HG03521 (cell line): Measurements from ENCODE around the gene NFKB2.
A peak's percentile ranks its signal among the peaks of the same experiment; 100 is the strongest.

ENCODE experiments used
- ATAC-seq: cut with Tn5 transposase; IDR thresholded peaks from one replicate; pipeline ENCODE4 v1.9.1; 2021; ENCODE audit warnings: mild to moderate bottlenecking, moderate library complexity; ENCODE audit not compliant: unreplicated experiment

NFKB2 gene

DNA sequence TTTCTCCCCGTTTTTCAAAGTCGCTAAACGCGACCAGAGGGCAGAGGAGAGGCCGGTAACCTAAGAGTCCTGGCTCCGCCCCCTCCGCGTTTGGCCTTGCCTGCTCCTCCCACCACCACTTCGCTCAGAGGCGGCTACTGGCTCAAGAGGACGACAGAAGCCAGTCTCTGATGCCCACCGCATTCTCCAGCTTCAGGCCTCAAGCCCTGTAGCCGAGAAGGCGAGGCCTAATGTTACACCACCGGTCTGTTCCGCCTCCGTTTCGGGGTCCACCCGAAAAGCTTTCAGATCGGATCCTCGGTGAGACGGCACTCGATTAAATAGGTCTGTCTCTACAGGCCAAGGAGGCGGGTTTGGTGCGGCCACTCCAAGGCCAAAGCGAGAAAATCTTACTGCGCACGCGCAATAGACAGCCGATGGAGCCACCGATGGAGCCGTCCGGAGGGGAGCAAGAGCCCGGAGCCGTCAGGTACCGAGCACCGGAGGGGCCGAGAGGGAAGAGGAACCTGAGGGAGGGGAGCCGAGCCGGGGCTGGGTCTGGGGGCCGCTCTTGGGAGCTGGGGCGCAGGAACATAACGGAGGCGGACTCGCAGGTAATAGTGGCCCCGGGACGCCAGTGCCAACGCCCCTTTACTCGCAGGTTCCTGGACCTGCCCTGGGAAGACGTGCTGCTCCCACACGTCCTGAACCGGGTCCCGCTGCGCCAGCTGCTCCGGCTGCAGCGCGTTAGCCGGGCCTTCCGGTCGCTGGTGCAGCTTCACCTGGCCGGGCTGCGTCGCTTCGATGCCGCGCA lies 25.4 kb downstream of the NFKB2 start, which contains the start of gene FBXL15:
Gene FBXL15, plus strand, starts transcription at position 123 of the 793 bp plus-strand sequence. Its CDS starts 294 bp downstream, at position 417.
- ATAC-seq, result peak; percentile 73

DNA sequence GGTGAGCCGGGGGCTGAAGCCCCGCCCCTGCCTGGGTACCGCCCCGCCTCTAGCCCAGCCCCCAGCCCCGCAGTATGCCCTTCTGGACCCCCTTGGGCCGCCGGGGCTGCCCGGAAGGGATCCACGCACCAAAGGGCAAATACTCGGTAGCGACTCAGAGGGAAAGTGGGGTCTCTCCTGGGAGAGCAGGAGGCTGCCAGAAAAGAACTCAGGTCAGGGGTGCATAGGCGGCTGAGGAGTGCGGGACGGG lies 25.9 kb downstream of the NFKB2 start:
- ATAC-seq, result no peak

DNA sequence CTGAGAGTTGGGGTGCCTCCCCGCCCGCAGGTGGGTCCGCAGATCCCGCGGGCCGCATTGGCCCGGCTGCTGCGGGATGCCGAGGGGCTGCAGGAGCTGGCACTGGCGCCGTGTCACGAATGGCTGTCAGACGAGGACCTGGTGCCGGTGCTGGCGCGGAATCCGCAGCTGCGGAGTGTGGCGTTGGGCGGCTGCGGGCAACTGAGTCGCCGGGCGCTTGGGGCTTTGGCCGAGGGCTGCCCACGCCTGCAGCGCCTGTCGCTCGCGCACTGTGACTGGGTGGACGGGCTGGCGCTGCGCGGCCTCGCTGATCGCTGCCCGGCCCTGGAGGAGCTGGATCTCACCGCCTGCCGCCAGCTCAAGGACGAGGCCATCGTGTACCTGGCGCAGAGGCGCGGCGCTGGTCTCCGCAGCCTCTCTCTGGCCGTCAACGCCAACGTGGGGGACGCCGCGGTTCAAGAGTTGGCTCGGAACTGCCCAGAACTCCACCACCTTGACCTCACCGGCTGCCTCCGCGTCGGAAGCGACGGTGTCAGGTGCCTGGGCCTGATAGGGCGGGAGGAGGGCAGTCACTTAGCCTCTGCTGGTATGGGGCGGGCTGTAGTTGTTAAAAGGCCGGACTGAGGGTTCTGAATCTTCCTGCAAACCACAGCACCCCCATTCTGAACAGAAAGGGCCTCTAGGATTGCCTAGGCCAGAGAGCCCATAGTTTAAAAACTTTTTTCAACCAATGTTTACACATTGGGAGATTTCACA lies 26.4 kb downstream of the NFKB2 start:
- ATAC-seq, result no peak

DNA sequence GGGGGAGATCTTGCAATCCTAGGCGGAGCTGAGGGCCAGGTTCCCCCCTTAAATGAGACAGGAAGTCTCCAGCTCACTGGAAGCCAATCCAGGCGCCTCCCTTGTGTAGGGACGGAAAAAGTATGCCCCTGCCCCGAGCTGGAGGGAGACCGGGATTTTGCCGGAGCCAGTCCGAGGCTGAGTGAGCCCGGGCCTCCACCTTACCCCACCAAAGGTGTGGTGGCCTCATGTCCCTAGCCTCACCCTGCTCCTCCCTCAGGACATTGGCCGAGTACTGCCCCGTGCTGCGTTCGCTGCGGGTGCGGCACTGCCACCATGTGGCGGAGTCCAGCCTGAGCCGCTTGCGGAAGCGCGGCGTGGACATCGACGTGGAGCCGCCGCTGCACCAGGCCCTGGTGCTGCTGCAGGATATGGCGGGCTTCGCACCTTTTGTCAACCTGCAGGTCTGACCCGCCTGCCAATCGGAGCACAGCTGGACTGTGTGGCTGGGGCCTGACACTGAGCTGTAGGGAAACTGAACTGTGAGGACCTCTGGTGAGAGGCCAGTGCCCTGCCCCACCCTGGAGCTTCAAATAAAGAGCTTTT lies 27.1 kb downstream of the NFKB2 start:
- ATAC-seq, result no peak

DNA sequence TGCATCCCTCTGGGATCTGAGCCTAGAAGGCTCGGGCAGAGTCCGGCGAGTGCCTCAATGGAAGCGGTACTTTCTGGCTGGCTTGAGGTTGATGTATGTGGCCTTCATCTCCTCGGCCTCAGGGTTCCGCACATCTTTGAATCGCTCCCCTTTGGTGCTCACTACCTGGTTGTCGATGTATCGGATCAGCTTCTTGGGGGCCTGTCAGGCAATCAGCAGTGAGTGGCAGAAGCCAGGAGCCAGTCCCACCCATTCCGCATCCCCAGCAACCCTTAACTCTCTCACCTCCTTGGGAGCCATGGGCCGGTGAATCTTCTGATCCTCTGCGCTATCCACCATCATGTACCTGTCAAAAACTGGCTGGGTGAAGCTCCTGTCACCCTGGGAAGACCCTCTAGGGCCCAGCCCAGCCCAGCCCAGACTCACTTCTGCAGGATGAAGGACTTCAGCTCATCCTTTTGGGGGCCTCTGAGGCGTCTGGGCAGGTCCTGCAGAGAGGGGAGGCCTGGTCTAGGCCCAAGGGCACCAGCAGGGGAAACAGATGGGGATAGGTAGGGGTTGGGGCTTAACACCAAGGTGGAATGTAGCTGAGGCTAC lies 28.0 kb downstream of the NFKB2 start:
- no peak for ATAC-seq

DNA sequence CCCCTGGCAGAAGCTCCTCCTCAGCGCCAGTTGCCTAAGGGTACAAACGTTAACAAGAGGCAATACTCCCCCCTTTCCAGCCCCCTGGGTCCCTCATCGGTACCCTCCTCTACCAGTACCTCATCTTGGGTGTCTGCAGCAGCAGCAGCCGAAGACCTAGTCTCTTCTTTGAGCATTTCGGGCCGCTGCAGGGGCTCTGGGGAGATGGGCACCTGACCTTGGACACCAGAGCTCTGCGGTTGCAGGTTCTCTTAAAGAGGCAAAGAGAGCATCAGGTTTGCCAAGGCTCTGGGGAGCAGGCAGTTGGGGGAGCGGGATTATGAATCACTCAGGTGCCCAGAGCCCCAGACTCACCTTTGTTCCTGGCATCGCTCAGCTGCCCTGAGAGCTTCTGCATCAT lies 28.6 kb downstream of the NFKB2 start:
- ATAC-seq, result no peak

DNA sequence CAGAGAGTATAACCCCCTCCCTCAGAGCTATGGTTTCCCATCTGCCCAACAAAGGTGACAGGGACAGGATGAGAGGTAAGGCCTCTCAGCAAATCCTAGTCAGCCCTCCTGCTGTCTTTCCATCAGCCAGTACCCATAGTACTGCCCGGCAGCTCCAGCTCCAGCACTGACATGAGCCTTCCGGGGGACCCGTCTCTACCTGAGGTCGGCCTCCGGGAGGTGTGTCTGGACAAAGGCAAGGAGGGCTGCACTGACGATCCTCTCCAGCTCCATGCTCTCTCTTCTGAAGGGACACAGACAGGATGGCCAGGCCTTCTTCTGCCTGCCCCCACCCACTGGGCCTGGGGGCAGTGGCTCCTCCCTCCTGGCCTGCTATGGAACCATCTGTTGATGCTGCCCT lies 29.4 kb downstream of the NFKB2 start:
- no peak for ATAC-seq

DNA sequence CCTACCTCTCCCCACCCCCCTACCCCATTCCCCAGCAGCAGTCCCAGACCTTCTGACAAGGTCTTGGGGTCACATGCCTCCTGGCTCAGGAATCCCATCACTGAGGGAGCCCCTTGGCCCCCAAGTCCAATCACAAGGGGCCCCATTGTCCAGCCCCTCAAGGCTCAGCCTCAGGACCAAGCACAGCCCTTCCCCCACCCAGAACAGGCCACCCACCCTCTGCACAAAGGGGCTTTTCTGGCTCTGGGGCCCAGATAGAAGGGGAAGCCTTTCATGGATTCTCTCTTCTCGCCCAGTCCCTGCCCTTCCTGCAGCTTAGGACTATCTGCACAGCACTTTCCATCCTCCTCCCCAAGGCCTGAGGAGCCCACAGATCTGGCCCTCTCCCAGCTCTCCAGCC lies 29.9 kb downstream of the NFKB2 start:
- ATAC-seq, result no peak

DNA sequence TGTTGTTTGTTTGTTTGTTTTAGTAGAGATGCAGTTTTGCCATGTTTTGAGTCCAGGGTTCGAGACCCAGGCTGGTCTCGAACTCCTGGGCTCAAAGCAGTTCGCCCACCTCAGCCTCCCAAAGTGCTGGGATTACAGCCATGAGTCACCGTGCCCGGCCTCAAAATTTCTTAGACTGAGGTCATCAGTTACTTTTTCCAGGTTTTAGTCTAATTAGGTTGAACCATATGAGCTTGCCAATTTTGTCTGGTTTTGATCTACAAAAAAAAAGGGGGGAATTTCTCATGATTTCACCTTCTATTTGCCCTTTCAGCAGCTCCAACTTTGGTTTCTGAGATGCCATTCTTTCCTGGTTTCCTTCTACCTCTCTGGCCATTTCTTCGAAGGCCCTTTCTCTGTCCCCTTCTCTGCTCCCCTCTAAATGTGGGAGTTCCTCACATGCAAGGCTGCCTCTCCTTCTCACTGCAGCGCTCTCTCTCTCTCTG lies 31.3 kb downstream of the NFKB2 start:
- no peak for ATAC-seq

DNA sequence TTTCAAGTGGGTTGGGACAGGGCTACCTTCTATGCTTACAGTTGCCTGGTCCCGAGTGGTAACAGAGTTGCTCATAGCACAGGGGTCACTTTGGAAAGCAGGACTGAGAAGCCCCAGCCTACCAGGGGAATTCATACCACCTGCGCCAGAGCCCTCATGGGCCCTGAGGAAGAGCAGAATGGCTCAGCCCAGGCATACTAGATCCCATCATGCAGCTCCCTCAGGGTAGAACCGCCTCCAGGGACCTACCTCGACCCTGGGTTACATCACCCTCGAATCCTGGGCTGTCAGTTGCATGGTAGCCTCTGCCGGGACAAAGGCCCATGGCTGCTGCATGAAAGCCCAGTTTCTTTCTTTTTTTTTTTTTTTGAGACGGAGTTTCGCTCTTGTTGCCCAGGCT lies 34.0 kb downstream of the NFKB2 start:
- no peak for ATAC-seq

DNA sequence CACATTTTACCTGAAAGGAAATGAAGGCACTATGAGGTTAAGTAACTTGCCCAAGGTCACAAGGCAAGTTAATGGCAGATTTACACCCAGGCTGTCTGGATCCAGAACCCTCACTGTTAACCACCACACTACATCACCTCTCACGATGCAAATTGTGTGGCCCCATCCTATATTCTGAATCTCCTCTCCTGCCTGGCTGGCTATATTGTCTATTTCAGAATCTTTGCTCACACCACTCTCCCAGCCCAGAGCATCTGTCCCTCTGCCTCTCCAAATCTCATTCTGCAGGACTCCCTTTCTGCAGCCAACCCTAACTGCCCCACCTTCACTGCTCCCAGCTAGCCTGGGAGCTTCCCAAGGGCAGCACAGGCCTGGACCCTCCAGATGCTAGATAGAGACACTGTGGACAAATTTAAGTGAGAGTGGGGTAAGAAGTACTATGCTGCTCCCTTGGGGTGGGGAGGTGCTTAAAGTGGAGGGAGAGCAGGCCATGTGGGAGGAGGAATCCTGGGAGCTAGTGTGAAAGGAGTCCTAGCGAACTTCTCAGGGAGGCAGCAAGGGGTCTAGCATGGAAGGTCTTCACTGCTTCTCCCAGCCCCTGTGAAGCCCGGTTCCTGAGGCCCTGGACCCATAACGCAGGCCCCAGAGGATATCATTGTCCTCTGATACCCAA lies 36.1 kb downstream of the NFKB2 start:
- ATAC-seq, result no peak

DNA sequence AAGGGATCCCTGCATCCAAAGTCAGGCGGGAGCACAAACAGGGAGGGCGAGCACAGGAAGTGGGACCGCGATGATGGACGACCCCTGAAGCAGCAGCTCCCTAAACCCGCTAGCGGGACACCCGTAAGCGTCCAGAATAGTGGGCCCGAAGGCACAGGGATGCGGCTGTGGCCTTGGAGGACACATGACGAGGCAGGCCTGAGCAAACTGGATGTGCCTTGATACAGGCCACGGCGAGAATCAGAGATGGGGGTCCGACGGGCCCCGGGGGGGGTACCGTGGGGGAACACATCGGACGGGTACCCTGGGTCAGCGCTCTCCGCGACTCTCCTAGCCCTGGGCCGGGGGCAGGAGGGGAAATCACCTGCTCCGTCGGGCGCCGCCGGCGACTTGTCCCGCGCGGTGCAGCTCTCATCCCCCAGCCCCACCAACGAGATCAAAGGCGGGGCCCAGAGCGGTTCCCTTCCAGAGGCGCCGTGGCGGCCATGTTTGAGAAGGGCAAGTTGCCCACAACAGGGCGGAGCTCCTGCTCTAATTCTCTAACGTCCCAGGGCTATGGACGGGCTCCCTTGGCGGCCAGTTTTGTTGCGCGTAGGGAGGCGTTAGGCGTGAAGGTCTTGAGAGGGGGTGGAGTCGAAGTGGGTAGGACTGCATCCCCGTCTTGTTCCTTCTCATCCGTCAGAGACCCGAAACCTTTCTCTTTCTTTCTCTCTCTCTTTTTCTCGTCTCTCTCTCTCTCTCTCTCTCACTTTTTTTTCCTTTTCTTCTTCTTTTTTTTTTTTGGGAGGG lies 36.9 kb downstream of the NFKB2 start, which contains the start of gene CUEDC2:
Gene CUEDC2, minus strand, starts transcription at position 413 of the 789 bp plus-strand sequence. CDS start 7,386 bp downstream, outside the sequence.
- peak; percentile 79 for ATAC-seq

DNA sequence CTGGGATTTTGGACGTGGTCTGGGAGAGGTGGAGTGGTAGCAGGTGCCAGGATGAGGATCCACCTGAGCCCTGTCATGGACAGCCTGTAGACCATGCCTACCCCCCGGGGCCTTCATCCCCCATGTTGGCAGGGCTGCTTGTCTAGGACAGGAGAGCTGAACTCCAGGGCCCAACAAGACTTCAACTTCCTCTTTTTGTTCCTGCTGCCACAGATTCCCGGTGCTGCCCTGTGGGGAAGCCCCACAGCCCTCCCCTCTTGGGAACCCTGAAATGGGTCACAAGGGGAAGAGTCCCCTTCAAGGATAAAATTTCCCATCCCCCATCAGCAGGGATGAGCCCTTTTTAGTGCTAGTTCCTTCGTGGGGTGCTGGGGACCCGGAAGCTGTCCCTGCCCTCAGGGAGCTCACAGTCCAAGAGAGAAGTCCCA lies 38.1 kb downstream of the NFKB2 start:
- ATAC-seq, result no peak

DNA sequence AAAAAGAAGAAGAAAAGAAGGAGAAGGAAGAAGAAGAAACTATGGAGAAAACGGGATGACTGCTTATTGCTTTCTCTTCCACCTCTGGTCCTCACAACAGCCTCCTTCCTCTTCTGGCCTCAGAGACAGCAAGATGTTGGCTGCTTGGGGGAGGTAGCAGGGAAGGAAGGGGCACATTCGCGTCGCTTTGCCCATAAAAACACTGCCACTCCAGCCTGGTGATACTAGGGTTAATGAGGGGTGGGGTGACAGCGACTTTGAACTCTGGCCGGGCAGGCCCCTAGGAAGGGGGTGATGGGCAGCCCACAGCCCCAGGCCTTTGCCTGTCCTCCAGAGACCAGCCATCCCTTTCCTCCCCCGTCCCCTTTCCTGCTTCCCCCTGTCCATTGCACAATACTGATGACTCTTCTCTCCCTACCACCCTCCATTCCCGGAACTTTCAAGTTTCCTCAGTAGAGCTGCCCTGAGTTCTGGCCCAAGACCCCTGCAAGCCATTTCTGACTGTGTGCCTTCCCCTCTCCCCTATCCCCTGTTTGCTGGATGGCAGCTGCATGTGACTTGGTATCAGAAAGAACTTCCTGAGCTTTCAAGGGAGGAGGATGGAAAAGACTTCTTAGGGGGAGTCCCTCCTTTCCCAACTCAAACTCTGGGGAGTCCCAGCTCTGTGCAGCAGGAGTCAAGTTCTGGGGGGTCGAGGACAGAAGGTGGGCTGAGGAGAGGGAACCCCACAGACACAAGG lies 39.1 kb downstream of the NFKB2 start:
- no peak for ATAC-seq

DNA sequence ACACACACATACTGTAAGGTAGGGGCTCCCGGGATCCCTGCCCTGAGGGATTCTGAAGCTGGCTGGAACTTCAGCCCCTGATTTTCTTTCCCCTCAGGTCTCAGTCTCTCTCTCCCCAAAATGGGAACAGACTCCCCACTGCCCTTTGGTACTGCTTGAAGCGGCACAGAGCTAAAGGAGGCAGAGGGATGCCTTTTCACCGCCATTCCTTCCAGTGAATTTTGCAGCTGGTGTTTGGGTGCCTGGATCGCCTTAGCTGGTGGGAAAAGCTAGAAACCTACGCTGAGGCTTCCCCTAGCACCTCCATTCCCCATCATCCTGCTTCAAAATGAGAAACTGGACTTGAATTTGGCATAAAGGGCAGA lies 39.6 kb downstream of the NFKB2 start:
- no peak for ATAC-seq

DNA sequence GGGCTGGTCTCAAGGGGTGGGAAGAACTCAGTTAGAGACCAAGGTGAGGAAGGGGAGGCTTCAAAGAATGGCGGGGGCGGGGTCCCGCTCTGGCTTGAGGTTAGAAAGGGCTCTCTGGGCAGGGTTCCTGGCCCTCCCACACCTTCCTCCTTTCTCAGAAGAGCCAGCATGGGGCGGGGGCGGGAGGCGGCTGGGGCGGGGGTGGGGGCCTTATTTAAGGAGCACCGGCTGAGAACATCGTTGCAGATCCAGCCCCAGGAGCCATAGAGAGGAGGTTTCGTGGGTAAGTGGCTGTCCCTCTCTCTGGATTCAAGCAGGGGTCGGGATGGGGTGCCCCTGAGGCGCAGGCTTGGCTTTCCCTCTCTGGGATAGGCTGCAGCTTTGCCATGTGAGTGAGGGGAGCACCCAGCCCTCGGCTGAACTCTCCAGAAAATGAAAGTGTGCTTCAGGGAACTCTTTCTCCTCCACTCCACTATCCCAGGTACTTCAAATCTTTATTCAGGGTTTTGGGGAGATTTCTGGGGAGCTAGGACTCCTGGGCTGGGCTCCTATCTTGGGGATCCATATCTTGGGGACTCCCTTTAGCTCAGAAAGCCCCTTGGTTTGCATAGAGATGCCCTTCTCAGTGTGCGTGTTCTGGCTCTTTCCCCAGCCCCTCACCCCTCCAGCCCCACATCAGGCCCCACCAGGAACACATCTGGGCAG lies 40.2 kb downstream of the NFKB2 start:
- ATAC-seq, result no peak

DNA sequence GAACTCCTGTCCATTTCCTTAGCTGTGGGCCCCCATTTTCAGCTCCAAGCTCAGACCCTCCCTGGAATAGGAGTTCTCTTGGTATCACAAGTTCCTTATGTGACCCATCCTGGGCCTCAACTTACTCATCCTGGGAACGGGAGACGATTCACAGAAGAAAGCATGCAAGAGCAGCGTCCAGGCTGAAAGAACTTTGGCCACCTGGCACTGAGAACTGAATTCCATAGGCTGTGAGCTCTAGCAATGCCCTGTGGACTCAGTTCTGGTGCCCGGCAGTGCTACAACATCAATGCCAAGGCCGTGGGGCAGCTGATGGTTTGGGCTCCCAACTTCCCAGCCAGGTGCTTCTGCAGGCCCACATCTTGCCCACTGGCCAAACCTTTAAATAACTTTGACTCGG lies 40.8 kb downstream of the NFKB2 start:
- no peak for ATAC-seq

DNA sequence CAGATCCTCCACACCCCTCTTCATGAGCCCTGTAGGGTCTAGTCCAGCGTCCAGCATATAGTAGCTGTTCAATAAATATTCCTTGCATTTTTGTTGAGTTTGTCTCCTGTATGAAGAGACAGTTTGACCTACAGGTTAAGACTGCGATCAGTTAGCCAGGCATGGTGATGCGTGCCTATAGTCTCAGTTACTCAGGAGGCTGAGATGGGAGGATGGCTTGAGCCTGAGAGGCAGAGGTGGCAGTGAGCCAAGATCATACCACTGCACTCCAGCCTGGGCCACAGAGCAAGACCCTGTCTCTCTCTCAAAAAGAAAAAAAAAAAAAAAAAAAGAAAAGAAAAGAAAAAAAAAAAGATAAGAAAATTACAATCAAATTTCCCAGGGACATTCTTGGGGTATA lies 42.0 kb downstream of the NFKB2 start:
- no peak for ATAC-seq

DNA sequence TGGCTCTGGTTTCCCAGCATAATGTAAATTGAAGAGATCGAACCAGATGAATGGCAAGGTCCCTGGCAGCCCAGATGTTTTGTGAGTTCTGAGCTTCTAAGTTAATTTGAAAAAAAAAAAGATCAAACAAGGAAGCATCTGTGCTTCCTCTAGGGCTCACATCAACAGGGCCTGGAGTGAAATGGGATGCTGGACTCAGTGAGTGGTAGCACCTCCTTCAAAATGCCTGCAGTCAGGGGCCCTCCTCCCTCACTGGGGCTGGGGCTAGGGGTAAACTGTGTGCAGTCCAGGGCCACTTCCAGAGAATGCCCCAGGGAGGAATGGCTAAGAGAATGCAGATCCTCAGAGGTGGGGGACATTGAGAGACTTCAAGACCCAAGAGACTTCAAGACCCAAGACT lies 42.9 kb downstream of the NFKB2 start:
- no peak for ATAC-seq
